ENCODE measurements around the gene FOXJ3. TPM values are rescaled to one million over a fixed set of nuclear protein-coding genes. Genes with fewer than 3 reads are reported as not detected.
A peak's percentile ranks its signal among the peaks of the same experiment; 100 is the strongest.

FOXJ3 gene
- total and polyA plus RNA-seq, 2 of the 13 experiments (the other 11 are each of a cell fraction or from before 2014, with no cell fraction given), result 16.6 to 48.5 TPM

GRCh38 chr1:42335050-42335808 lies at the start of gene FOXJ3 (continued):
- TF ChIP-seq ZBTB2 (CRISPR knock-in tag; IDR thresholded peaks at IDR 0.05; ENCODE audit: low read depth) (peak; percentile 98), ZNF44 (CRISPR knock-in tag; IDR thresholded peaks at IDR 0.05) (peak; percentile 35; the same call in 1 of the 2 replicates), THAP11 (CRISPR knock-in tag; IDR thresholded peaks at IDR 0.05) (peak; percentile 94), NRL (CRISPR knock-in tag; IDR thresholded peaks at IDR 0.05; ENCODE audit: borderline replicate concordance) (peak; percentile 80), ZNF773 (CRISPR knock-in tag; IDR thresholded peaks at IDR 0.05; ENCODE audit: borderline replicate concordance) (no peak), ZFX (CRISPR knock-in tag; IDR thresholded peaks at IDR 0.05; ENCODE audit: low read depth) (peak; percentile 88), GTF3A (CRISPR knock-in tag; conservative IDR thresholded peaks at IDR 0.05) (no peak), ZSCAN31 (CRISPR knock-in tag; IDR thresholded peaks at IDR 0.05; ENCODE audit: low read depth) (no peak; the same call in 1 of the 2 replicates), FOXM1 (CRISPR knock-in tag; IDR thresholded peaks at IDR 0.05) (no peak), KLF16 (CRISPR knock-in tag; IDR thresholded peaks at IDR 0.05) (peak; percentile 53 to 97; a peak in 2 of 4 replicates), KAT7 (CRISPR knock-in tag; IDR thresholded peaks at IDR 0.05; ENCODE audit: borderline replicate concordance) (peak; percentile 82; the same call in 1 of the 2 replicates), ZNF431 (CRISPR knock-in tag; IDR thresholded peaks at IDR 0.05; ENCODE audit: borderline replicate concordance, low read depth) (peak; percentile 95), ZNF296 (CRISPR knock-in tag; conservative IDR thresholded peaks at IDR 0.05) (no peak)
- TF ChIP-seq, protein P1, sequence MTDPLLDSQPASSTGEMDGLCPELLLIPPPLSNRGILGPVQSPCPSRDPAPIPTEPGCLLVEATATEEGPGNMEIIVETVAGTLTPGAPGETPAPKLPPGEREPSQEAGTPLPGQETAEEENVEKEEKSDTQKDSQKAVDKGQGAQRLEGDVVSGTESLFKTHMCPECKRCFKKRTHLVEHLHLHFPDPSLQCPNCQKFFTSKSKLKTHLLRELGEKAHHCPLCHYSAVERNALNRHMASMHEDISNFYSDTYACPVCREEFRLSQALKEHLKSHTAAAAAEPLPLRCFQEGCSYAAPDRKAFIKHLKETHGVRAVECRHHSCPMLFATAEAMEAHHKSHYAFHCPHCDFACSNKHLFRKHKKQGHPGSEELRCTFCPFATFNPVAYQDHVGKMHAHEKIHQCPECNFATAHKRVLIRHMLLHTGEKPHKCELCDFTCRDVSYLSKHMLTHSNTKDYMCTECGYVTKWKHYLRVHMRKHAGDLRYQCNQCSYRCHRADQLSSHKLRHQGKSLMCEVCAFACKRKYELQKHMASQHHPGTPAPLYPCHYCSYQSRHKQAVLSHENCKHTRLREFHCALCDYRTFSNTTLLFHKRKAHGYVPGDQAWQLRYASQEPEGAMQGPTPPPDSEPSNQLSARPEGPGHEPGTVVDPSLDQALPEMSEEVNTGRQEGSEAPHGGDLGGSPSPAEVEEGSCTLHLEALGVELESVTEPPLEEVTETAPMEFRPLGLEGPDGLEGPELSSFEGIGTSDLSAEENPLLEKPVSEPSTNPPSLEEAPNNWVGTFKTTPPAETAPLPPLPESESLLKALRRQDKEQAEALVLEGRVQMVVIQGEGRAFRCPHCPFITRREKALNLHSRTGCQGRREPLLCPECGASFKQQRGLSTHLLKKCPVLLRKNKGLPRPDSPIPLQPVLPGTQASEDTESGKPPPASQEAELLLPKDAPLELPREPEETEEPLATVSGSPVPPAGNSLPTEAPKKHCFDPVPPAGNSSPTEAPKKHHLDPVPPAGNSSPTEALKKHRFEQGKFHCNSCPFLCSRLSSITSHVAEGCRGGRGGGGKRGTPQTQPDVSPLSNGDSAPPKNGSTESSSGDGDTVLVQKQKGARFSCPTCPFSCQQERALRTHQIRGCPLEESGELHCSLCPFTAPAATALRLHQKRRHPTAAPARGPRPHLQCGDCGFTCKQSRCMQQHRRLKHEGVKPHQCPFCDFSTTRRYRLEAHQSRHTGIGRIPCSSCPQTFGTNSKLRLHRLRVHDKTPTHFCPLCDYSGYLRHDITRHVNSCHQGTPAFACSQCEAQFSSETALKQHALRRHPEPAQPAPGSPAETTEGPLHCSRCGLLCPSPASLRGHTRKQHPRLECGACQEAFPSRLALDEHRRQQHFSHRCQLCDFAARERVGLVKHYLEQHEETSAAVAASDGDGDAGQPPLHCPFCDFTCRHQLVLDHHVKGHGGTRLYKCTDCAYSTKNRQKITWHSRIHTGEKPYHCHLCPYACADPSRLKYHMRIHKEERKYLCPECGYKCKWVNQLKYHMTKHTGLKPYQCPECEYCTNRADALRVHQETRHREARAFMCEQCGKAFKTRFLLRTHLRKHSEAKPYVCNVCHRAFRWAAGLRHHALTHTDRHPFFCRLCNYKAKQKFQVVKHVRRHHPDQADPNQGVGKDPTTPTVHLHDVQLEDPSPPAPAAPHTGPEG (CRISPR knock-in tag; IDR thresholded peaks at IDR 0.05), result peak; percentile 76
- TF ChIP-seq, protein P2, sequence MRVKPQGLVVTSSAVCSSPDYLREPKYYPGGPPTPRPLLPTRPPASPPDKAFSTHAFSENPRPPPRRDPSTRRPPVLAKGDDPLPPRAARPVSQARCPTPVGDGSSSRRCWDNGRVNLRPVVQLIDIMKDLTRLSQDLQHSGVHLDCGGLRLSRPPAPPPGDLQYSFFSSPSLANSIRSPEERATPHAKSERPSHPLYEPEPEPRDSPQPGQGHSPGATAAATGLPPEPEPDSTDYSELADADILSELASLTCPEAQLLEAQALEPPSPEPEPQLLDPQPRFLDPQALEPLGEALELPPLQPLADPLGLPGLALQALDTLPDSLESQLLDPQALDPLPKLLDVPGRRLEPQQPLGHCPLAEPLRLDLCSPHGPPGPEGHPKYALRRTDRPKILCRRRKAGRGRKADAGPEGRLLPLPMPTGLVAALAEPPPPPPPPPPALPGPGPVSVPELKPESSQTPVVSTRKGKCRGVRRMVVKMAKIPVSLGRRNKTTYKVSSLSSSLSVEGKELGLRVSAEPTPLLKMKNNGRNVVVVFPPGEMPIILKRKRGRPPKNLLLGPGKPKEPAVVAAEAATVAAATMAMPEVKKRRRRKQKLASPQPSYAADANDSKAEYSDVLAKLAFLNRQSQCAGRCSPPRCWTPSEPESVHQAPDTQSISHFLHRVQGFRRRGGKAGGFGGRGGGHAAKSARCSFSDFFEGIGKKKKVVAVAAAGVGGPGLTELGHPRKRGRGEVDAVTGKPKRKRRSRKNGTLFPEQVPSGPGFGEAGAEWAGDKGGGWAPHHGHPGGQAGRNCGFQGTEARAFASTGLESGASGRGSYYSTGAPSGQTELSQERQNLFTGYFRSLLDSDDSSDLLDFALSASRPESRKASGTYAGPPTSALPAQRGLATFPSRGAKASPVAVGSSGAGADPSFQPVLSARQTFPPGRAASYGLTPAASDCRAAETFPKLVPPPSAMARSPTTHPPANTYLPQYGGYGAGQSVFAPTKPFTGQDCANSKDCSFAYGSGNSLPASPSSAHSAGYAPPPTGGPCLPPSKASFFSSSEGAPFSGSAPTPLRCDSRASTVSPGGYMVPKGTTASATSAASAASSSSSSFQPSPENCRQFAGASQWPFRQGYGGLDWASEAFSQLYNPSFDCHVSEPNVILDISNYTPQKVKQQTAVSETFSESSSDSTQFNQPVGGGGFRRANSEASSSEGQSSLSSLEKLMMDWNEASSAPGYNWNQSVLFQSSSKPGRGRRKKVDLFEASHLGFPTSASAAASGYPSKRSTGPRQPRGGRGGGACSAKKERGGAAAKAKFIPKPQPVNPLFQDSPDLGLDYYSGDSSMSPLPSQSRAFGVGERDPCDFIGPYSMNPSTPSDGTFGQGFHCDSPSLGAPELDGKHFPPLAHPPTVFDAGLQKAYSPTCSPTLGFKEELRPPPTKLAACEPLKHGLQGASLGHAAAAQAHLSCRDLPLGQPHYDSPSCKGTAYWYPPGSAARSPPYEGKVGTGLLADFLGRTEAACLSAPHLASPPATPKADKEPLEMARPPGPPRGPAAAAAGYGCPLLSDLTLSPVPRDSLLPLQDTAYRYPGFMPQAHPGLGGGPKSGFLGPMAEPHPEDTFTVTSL (CRISPR knock-in tag; IDR thresholded peaks at IDR 0.05; ENCODE audit: borderline replicate concordance), result no peak
